HG03521 (cell line): Measurements from ENCODE around the gene ZNF23.

Experiments used
- ATAC-seq: cut with Tn5 transposase; IDR thresholded peaks from one replicate; pipeline ENCODE4 v1.9.1; 2021; ENCODE audit warnings: mild to moderate bottlenecking, moderate library complexity; ENCODE audit not compliant: unreplicated experiment

Gene ZNF23

GRCh38 chr16:71472051-71472450 is 10.0 kb upstream of the ZNF23 start:
- ATAC-seq: no peak

DNA sequence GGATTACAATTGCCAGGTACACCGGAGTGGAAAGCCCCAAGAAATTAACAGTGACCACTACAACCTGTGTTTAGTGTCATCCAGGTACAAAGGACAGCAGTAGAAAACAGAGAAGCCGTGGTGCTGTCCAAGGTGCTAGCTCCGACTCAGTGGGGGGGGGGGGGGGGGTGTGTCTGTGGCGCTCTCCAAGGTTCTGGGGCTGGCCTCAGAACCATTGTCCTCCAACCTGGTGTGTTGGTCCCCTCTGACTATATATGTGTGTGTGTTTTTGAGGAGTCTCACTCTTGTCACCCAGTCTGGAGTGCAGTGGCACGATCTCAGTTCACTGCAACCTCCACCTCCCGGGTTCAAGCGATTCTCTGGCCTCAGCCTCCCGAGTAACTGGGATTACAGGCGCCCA is 5.8 kb upstream of the ZNF23 start:
- ATAC-seq: no peak

DNA sequence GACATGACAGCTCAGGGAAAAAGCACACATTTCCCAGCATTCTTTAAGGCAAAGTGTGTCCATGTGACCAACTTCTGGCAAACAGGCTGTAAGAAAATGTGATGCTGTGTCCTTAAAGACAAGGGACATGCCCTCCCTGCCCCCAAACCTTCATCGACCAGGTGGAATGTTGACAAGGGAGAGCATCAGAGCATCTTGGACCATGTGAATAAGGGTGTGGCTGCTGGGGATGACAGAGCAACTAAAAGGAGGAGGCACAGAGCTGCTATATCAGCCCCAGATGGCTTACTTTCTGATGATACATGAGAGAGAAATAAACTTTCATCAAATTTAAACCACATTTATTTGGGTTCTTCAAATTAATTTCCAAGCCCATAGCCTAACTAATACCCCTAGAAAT is 2.2 kb upstream of the ZNF23 start:
- no peak for ATAC-seq

GRCh38 chr16:71460941-71461340 is 1.1 kb downstream of the ZNF23 start:
- ATAC-seq: no peak

GRCh38 chr16:71460236-71460635 is 1.8 kb downstream of the ZNF23 start:
- ATAC-seq: no peak

- no peak for ATAC-seq
These were observed 2.5 kb downstream of the ZNF23 start for GRCh38 chr16:71459510-71459909.

DNA sequence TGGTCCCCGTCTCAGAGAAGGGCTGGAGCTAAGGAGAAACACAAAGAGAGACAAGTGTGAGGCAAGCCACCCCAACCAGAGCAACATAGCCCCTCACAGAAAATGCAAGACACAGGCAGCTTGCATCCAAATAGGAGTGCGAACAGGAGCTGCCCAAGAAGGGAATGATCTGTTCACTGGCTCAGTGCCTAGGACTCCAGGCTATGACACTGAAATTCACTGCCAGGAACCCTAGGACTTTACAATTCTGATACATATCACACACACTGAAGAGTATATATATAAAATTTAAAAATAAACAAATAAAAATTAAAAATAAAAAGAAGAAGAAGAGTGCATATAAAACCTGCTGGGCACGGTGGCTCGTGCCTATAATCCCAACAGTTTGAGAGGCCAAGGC is 5.2 kb downstream of the ZNF23 start:
- ATAC-seq: no peak

GRCh38 chr16:71453036-71453435 is 9.0 kb downstream of the ZNF23 start:
- ATAC-seq: no peak

DNA sequence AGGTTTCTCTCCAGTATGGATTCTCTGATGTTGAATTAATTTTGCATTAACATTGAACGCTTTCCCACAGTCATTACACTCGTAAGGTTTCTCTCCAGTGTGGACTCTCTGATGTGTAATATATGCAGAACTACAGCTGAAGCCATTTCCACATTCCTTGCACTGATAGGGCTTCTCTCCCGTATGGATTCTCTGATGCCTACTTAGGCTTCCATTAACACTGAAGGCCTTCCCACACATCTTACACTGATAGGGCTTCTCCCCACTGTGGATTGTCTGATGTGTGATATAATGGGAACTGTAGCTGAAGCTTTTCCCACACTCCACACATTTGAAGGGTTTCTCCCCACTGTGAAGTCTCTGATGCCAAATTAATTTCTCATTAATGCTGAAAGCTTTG is 13.0 kb downstream of the ZNF23 start:
- no peak for ATAC-seq

DNA sequence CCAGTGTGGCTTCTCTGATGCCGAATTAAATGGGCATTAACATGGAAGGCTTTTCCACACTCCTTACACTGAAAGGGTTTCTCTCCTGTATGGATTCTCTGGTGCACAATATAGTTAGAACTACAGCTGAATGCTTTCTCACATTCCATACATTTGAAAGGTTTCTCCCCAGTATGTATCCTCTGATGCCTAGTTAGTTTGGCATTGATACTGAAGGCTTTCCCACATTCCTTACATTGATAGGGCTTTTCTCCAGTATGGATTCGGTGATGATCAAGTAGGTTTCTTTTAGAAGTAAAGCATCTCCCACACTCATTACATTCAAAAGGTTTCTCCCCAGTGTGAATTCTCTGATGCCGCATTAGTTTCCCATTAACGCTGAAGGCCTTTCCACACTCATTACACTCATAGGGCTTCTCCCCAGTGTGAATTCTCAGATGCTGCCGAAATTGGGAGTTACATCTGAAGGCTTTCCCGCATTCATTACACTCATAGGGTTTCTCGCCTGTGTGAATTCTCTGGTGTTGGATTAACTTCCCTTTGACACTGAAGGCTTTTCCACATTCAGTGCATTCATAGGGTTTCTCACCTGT is 13.7 kb downstream of the ZNF23 start:
- ATAC-seq: no peak

GRCh38 chr16:71443714-71444113 is 18.3 kb downstream of the ZNF23 start:
- ATAC-seq: no peak

GRCh38 chr16:71442051-71442440 is 20.0 kb downstream of the ZNF23 start, which contains the start of gene TLE7:
TLE7 (minus strand) TSS chr16:71442054; CDS start chr16:71433324, 8,730 bp downstream.
- no peak for ATAC-seq

DNA sequence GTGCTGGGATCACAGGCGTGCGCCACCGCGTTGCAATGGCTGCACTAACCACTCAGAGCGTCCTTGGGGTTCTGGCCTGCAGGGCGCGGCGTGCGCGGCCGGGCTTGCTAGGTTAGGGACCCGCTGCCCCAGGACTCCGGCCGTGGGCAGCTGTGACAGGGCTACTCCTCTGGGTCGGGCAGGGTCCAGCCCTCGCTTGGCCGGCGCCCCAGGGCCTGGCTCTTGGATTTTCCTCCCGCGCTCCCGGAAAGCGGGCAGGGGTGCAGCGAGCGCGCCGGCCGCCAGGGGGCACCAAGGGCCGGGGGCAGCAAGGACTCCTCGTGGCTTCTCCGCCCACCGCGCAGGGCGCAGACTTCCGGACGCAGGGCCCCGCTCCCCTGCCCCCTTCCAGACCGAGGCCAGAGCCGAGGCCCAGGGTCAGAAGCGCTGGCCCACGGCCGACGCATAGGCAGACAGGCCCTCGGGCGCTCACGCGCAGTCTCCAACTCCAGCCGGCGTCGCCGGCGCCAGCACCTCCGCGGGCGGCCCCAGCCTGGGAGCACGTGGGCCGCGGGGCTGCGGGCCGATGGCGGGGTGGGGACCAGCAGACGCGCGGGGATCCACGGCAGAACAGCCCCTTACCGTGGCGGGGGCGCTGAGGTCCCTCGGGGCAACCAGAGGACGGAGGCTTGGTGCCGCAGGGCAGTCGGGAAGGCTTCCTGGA is 20.5 kb downstream of the ZNF23 start:
- ATAC-seq: no peak

GRCh38 chr16:71440669-71441347 is 21.2 kb downstream of the ZNF23 start:
- ATAC-seq: no peak

GRCh38 chr16:71439523-71439922 is 22.5 kb downstream of the ZNF23 start:
- ATAC-seq: no peak

- no peak for ATAC-seq
These were observed 25.6 kb downstream of the ZNF23 start for GRCh38 chr16:71436473-71436872.

DNA sequence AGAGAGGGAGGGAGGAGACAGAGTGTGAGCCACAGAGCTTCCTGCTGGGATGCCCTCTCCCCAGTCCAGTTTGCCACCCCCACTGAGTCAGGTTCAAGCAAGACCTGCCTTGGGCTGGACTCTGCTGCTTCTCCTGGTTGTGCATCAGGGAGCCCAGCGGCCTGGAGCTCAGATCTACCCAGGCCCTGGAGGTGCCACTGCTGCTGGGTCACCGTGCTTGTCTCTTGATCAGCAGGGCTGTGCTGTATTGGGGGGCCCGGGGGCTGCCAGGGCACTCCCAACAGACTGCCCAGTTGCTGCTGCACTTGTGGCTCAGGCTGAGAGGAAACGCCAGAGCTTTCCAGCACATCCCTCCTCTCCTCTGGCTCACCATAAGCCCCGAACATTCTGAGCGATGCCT is 29.1 kb downstream of the ZNF23 start:
- no peak for ATAC-seq

DNA sequence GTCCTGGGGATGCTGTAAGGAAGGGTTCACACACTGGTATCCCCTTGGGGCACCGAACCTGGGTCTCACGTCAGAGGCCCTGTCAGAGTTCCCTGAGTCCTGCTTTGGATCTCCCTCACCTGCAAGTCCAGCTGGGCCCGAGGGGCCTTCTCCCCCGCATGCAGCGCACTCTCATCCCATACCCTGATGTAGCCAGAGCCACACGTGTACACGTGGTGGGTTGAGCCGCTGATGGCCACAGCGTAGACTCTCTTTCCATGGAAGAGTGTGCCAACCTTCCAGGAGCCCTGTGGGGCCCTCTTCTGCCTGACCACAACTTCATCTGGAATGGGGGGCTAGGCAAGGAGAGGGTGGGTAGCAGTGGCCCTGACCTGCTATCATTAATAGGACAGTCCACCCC is 30.1 kb downstream of the ZNF23 start:
- no peak for ATAC-seq

DNA sequence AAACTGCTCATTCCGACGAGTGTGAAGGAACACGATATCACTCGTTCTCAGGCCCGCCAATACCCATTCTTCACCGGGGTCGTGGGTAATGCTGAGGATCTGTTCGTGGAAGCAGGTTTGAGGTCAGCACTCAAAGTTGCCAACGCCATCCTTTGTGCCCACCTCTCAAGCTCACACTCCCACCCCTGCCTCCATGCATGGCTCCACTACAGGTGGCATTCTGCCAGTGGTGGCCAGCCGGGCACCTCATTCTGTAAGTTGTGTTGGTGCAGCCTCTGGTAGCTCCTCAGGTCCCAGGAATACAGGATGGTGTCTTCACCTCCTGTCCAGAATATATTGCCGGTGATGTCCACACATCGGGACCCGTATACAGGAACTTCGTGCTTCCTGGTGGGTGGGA is 30.9 kb downstream of the ZNF23 start:
- no peak for ATAC-seq

DNA sequence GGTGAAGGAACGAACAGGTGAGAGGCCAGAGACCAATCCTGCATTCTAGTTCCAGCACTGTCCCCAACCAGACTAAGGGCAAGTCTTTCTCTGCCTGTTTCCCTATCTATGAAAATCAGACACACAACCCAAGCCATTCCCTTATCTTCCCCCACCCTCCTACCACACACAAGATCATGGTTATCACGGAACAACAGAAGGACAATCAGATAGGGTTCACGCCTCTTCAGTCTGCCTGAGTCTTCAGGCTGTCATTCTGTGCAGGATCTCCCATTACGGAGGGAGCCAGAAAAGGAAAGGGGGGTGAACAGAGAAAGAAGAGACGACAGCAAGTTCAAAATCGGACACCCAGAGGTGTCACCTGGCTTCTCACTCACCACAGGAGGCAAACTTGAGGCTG is 31.3 kb downstream of the ZNF23 start:
- ATAC-seq: no peak

DNA sequence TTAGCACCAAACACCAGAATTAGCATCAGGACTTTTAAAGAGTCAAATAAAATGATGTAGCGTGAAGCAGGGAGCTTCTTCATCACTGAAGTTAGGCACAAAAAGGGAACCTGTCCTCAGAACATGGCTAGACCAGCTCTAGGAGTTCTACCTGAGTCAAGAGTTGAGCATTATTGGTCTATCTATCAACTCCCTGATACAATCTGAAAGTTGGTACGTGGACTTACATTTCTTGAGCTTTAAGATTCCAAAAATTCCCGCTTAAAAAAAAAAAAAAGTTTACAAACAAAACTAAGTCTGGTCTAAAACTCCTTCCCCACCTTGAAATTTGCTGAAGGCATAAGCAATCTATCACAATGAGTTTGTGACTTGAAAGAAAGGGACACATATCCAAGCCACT is 32.5 kb downstream of the ZNF23 start:
- no peak for ATAC-seq

GRCh38 chr16:71428883-71429282 is 33.2 kb downstream of the ZNF23 start:
- ATAC-seq: no peak
